Fibroblast of pulmonary artery (primary cell): ENCODE measurements around the gene OXLD1.

ENCODE experiments used
- DNase-seq: peaks from one replicate; pipeline ENCODE4 v3.0.0-alpha.2; 2010; ENCODE audit warnings: low read depth
- H3K4me3 ChIP-seq: replicated peaks from 2 replicates; pipeline ENCODE4 v1.5.1; 2011; ENCODE audit warnings: low read depth, mild to moderate bottlenecking, control low read depth, low read length, moderate library complexity
- CTCF ChIP-seq: IDR thresholded peaks from 2 replicates; pipeline ENCODE4 v1.5.1; 2011; ENCODE audit warnings: mild to moderate bottlenecking, control low read depth, low read length, inconsistent platforms; ENCODE audit errors: missing control alignments

The OXLD1 gene

GRCh38 chr17:81672954-81673353 is 6.5 kb upstream of the OXLD1 start:
- no peak for TF ChIP-seq CTCF
- DNase-seq: no peak
- no peak overlapping the region for H3K4me3 ChIP-seq

GRCh38 chr17:81672504-81672903 is 6.1 kb upstream of the OXLD1 start:
- no peak for DNase-seq
- no peak for TF ChIP-seq CTCF
- no peak overlapping the region for H3K4me3 ChIP-seq

GRCh38 chr17:81667754-81668153 is 1.3 kb upstream of the OXLD1 start:
- DNase-seq: no peak
- no peak overlapping the region for H3K4me3 ChIP-seq
- TF ChIP-seq CTCF: no peak

GRCh38 chr17:81666092-81666341 is 388 bp downstream of the OXLD1 start:
- DNase-seq: peak; percentile 30
- TF ChIP-seq CTCF: no peak
- H3K4me3 ChIP-seq: peak overlapping the region; percentile 86

- TF ChIP-seq CTCF: no peak
- H3K4me3 ChIP-seq: peak overlapping the region; percentile 86
- DNase-seq: peak; percentile 18
Measured at GRCh38 chr17:81665205-81666091, 957 bp downstream of the OXLD1 start.

GRCh38 chr17:81664051-81664470 is 2.3 kb downstream of the OXLD1 start:
- no peak for DNase-seq
- TF ChIP-seq CTCF: no peak
- no peak overlapping the region for H3K4me3 ChIP-seq

- TF ChIP-seq CTCF: no peak
- no peak overlapping the region for H3K4me3 ChIP-seq
Measured at GRCh38 chr17:81662002-81662401, 4.4 kb downstream of the OXLD1 start.

More at GRCh38 chr17:81662002-81662401, 4.4 kb downstream of the OXLD1 start:
- DNase-seq: no peak
